Stimulated activated CD4-positive, alpha-beta T cell treated with anti-CD3 and anti-CD28 coated beads, Interleukin-1b, Interleukin-23, amount 100 ng/mL, for 4 hours (primary cell): ENCODE measurements around the gene HOXC12.
A peak's percentile ranks its signal among the peaks of the same experiment; 100 is the strongest.

ENCODE experiments used
- DNase-seq, 2 donors: peaks; one replicate each; pipeline ENCODE4 v3.0.0-alpha.2; 2020; ENCODE audit warnings: low read depth in 2 of 2

The HOXC12 gene

GRCh38 chr12:53996240-53997203 is 41.8 kb downstream of the HOXC12 start:
- no peak for DNase-seq

- no peak for DNase-seq
These were observed 42.8 kb downstream of the HOXC12 start for GRCh38 chr12:53997204-53998109.

- no peak for DNase-seq
These were observed 43.6 kb downstream of the HOXC12 start for GRCh38 chr12:53998110-53998899.

- DNase-seq: no peak
These were observed 44.2 kb downstream of the HOXC12 start for GRCh38 chr12:53998900-53999236.

GRCh38 chr12:53999559-54000115 is 44.9 kb downstream of the HOXC12 start:
- DNase-seq: no peak

- DNase-seq: no peak
These were observed 45.7 kb downstream of the HOXC12 start, which contains the start of gene HOXC9 for GRCh38 chr12:54000116-54001114. Gene HOXC9, plus strand, starts transcription at chr12:54000161. Its CDS starts 28 bp downstream, at chr12:54000189.

GRCh38 chr12:54001283-54002187 is 46.8 kb downstream of the HOXC12 start:
- no peak for DNase-seq

GRCh38 chr12:54002278-54002914 is 47.7 kb downstream of the HOXC12 start:
- DNase-seq: no peak

- no peak for DNase-seq
These were observed 48.2 kb downstream of the HOXC12 start for GRCh38 chr12:54002915-54003389.

GRCh38 chr12:54003625-54004024 is 48.9 kb downstream of the HOXC12 start:
- DNase-seq: no peak

GRCh38 chr12:54004063-54004840 is 49.5 kb downstream of the HOXC12 start:
- DNase-seq: no peak

GRCh38 chr12:54004841-54005530 is 50.3 kb downstream of the HOXC12 start:
- no peak for DNase-seq

- no peak for DNase-seq
These were observed 50.8 kb downstream of the HOXC12 start for GRCh38 chr12:54005531-54005852.

GRCh38 chr12:54005853-54006558 is 51.3 kb downstream of the HOXC12 start:
- DNase-seq: peak; percentile 80 to 83

- DNase-seq: no peak
These were observed 52.0 kb downstream of the HOXC12 start for GRCh38 chr12:54006559-54007220.
